ELR (cell line): ENCODE data around the gene IL24.
"Not testable (repeated sequence)": the region's sequence is repeated elsewhere in the genome, so short reads cannot be mapped to it uniquely, and the experiment has no call there.

Source experiments
- DNase-seq: peaks from one replicate; pipeline ENCODE4 v3.0.0-alpha.2; 2015; ENCODE audit warnings: low read depth

IL24 gene

DNA sequence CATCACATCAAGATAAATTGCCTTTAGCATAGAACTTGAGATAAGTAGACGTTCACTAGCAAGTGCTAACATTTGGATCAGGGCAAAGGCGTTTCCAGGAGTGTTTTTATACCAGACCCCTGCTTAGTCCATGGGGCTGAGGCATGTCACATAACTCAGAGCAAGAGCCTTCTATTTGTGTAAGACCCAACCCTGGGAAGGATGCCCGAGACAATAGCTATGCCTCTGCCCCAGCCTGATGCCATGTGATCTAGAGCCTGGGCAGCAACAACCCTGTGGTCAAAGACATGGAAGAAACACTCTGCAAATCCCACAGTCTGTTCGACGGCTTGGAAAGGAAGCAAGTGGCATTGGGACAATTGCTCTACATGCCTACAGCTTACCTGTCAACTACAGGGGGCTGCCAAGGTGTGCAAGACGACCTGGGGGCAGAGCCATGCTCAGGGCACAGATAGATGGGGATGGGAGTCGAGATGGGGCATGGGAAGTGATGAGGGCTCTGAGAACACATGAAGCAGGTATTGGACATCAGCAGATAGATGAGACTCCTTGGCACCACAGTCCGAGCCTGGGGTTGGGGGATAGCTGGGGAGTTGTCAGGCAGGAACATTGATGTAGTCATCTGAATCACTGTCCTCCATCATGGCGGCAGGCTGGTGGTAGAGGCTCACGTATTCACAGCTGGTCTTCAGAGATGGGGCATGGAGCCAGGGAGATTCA is 7.3 kb downstream of the IL24 start:
- no peak for DNase-seq

DNA sequence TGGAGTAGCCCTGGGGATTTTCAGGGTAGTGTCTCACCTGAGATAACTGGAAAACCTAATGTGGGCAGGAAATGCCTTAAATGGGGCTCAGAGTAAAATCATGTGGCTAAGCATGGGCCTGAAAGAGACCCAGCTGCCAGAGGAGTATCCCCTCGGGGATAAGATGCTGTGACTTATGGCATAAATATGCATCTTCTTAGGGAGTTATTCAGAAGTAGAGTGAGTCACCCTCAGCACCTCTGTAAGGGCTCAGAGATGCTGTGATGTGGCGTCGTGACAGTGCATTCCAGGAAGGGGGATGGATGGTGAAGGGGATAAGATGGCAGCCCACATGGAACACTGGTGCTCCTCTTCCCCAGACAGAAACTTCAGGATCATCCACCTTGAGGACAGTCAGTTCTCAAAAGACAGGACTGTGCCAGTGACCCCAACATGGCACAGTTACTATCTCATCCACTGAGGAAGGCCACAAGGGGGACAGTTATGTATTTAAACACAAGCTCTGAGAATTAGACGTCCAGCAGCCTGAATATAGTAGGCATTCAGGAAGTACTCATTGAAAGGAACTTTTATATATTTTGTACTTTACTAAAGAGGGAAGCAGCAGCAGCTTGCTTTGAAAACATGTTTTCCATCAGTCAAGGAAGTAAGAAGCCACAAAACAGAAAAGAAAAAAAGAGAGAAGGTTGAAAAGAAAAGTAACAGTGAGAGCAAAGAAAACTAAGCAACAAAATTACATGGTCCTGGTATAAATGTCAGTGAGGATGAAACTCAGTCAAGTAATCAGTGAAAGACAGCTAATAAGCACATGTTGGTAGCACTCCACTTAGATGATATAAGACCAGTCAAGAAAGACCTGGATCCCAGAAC is 8.3 kb downstream of the IL24 start:
- peak; percentile 100 for DNase-seq

DNA sequence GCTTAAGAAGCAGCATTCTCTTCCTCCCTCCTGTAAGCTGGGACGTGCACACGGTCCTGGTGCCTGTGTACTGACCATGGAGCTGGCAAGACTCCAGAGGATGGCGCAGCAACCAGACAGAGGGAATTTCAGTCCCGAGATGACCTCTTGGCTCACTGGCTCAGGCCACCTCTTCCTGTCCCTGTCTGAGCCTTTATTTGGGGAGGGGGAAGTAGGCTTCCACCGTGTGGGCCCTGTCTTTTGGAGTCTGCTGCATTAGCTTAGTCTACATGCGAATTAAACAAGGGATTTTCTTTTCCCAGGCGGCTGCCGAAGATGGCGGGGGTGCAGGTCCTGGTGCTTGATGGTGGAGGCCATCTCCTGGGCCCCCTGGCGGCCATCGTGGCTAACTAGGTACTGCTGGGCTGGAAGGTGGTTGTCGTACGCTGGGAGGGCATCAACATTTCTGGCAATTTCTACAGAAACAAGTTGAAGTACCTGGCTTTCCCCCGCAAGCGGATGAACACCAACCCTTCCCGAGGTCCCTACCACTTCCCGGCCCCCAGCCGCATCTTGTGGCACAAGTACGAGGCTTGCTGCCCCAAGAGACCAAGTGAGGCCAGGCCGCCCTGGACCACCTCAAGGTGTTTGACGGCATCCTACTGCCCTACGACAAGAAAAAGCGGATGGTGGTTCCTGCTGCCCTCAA is 10.2 kb downstream of the IL24 start:
- DNase-seq, result no peak

DNA sequence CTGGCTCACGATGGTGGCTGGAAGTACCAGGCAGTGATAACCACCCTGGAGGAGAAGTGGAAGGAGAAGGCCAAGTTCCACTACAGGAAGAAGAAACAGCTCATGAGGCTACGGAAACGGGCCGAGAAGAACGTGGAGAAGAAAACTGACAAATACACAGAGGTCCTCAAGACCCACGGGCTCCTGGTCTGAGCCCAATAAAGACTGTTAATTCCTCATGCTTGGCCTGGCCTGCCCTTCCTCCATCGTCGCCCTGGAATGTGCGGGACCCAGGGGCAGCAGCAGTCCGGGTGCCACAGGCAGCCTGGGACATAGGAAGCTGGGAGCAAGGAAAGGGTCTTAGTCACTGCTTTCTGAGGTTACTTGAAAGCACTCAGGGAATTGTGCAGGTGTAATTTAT is 10.8 kb downstream of the IL24 start:
- DNase-seq, result peak; percentile 36

DNA sequence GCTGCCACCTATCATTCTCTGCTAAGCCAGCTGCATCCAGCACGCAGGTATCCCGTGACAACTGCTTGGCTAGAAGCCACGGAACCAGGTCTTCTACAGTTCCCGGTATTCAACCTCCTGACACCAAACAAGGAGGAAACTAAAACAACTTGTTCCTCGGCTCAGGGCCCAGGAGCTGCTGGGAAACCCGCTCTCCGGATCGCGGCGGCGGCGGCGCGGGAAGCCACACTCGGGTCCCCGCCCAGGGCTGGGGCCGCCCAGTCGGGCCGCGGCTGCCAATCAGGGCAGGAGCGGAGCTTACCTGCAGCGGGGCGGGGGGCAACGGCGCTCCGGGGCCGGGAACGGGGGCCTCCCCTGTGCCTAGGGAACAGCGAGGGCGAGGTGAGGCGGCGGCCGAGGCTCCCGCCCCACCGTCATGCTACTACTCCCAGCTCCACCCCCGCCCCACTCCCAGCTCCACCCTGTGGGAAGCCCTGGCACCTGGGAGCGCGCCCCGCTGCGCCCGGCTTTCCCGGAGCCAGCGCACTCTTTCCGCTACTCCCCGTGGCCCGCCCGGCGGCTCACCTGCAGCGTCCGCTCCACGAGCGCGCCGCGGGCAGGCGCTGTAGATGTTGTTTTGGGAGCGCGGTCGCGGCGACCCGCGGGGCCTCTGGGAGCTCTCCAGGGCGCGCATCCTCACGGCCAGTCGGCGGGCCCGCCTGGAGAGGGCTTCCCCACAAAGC is 12.1 kb downstream of the IL24 start:
- DNase-seq, result peak; percentile 56

DNA sequence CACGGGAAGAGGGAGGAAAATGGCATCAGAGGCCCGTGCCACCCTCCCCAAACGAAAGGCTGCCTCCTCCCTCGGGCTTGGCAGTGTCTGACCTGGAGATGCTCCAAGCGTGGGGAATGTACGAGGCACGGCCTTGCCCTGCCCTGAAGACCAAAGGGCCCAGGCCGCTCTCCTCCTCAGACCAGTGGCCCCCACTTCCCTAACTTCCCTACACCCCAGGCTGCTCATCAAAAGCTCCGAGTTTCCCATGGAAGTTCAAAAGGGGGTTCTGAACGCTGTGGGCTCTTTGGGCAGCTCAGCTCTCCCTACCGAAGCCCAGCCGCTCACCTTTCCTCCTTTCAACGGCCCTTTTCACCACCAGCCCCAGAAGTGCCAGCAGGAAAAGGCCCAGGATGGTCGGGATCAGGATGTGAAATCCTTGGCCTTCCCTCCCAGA is 12.7 kb downstream of the IL24 start:
- DNase-seq, result no peak

DNA sequence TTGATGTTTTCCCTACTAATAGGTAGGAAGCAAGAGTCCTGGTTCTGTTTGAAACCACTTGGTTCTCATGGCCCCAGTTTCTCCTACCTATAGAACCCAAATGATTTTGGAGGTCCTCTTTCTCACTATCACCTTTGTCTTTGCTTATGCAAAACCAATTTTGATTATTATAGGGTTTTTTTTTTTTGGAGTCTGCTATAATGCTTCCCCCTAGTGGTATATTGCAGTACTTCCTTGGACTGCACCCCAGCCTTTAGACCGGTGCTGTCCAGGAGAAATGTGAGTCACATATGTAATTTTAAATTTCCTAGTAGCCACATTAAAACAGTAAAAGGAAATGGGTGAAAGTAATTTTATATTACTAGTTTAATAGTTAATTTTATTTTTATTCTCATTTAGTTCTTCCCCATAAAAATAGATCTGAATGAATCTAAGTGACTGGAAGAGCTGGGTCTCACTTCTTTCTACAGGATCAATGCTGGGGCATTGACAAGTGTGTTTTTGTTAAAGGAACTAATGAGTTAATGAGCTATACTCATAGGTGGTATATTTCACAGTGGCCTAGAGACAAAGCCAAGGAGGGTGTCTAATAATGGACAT is 13.9 kb downstream of the IL24 start:
- peak; percentile 82 for DNase-seq

DNA sequence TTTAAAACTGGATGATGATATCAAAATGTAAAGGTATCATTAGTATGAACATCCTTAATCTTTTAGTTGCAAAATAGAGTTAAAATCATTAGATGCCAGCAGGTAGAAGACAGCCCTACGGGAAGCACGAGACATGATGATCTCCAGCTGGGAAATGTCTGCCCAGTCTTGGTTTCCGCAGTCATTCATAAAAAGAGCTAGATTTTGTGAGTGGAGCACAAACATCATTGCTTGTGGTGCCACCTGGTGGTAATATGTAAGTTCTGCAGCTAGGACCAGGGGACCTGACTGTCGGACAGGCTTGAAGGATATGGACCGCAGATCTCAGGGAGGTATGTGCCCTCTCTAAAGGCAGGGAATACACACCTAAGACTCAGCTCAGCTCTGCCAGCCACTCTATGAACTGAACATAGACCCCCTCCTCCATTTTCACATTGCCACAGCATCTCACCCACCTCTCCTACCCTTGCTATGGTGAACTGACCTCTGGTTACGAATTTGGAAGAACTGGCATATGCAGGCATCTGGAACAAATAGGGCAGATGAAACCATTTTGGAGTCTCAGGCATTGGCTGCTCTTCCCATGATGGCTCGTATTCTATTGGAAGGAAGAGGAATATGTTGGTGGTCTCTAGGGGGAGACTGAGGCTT is 15.3 kb downstream of the IL24 start:
- DNase-seq, result peak; percentile 85

DNA sequence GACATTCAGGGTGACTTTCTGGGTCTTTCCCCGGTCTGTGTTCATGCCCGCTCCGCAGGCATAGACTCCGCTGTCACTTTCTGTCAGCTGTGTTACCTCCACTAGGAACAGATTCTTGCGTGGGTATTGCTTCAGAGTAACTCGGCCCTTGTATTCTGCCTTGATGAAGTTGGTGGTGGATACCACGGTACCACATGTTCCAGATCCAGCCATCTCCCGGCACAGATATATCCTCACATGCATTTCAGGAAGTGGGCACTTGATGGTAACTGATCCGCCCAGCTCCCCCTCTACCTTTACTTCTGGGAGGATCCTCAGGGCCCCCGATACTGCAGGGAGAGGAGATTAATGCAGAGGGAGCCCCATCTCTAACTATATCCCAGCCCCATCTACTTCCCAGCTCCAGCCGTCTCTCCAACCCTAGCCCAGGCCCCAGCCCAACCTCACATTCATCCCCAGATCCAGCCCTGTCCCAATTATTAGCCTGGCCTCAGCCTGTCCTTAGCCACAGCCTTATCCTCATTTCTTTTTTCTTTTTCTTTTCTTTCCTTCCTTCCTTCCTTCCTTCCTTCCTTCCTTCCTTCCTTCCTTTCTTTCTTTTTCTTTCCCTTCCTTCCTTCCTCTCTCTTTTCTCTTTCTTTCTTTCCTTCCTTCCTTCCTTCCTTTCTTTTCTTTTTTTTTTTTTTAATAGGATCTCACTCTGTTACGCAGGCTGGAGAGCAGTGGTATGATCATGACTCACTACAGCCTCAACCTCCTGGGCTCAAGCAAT is 16.7 kb downstream of the IL24 start:
- no peak for DNase-seq

DNA sequence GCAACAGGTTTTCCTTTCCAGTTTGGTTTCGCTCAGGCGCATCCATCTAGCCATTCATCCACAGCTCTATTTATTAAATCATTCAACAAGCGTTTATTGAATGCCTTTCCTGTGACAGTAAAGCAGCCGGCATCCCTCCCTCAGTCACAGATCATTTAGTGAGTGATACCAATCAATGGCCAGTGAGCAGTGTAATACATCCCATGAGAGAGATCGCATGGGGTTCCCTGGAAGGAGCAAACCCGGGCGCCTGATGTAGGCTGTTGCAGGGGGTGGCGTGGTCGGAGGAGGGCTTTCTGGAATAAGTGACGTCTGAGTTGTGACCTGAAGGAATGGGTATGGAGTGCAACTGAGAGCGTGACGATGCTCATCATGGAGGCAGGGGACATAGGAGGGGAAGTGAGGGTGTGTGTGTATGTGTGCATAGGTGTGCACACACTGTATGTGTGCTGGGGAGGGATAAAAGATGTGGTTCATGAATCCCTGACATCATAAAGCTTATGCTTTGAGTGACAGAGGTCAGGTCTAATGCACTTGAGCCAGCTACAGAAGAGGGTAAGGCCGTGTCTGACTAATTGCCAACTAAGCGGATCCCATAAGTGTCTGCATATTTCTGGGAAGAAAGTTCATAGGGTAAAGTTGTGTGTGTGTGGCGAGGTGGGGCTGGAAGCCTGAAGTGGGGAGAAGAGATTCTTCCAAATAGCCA is 17.9 kb downstream of the IL24 start:
- DNase-seq, result no peak

DNA sequence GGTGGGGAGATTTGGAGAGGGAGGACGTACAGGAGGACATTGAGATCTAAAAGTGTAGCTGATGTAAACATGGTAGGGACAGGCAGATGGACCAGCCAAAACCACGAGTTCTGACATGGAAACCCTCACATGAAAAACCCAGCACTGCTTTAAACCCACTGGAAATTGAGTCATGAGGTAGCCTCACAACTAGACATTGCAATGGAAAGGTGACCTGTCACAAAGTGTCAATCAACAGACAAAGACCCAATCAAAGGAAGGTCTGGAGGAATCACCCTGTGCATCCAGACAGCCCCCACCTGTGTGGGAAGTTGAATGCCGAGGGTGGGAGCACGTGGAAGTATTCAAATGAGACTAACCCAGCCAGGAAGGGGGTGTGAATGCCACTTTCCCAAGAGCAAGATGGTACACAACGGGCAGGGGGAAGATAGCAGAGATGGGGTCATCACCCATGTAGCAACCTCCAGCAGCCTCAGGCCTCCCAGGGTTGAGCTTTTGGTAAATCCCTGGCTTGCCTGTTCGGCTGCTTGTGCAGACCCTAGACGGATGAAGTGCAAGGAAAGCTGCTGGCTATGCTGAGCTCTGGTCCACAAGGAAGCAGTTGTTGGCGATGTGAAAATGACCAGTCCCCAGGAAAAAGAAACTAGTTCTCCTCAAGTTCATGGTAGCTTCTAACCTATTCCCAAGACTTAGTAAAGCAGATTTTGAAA is 18.9 kb downstream of the IL24 start:
- DNase-seq, result no peak

DNA sequence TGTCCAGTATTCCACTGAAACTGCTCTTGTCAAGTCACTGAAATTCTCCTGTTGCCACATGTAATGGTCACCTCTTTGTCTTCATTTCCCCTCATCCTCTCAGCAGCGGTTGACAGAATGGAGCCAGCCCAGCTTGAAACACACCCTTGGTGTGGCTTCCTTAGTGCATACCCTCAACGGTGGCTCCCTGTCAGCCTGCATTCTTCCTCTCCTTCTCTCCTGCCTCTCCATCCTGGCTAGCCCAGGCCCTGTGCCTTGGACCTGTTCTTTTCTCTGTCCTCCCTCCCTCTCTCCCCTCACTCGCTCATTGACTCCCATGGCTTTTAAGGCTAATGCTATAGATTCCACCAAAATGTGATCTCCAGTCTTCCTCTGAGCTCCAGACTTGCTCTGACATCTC is 20.8 kb downstream of the IL24 start:
- no peak for DNase-seq

DNA sequence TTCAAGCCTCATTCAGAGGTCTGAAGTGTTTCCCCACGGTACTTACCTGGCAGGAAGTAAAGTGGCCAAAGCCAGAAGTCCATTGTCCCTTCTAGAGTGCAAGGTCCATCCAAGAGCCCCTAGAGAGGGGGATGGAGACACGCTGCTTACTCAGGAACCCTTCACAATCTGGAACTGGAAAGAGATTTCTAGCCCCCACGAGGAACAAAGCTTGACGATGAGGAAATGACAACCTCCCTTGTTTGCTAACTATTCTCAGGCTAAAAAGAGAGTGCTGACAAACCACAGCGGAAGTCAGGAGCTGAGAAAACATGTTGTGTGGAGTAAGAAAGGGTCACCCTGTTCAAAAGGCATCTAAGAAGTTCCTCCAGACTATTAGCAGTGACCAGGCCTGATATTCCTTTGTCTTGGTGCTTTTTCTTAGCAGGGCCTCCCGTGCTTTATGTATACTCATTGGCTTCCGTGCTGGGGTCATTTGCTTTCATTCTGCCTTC is 24.6 kb downstream of the IL24 start, which contains the start of gene FCMR:
FCMR (minus strand) TSS at position 170 of the 494 bp plus-strand sequence; CDS start at position 83, 87 bp downstream.
- no peak for DNase-seq

DNA sequence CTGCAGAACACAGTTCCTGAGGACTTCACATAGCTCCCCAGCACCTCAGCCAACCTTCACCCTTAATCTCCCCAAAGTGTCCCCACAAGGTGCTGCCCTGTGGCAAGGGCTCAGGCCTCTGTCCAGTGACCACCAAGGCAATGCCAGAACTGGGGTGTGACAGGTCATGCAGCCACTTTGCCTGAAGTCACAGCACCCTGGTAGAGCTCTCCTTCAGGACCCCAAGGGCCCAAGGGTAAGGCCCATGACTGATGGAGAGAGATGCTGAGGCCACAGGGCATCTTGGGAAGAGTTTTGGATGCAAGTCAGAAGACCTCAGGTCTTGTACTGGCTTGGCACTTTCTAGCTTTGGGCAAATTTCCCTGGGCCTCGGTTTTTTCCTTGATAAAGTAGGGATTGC is 25.3 kb downstream of the IL24 start:
- no peak for DNase-seq

DNA sequence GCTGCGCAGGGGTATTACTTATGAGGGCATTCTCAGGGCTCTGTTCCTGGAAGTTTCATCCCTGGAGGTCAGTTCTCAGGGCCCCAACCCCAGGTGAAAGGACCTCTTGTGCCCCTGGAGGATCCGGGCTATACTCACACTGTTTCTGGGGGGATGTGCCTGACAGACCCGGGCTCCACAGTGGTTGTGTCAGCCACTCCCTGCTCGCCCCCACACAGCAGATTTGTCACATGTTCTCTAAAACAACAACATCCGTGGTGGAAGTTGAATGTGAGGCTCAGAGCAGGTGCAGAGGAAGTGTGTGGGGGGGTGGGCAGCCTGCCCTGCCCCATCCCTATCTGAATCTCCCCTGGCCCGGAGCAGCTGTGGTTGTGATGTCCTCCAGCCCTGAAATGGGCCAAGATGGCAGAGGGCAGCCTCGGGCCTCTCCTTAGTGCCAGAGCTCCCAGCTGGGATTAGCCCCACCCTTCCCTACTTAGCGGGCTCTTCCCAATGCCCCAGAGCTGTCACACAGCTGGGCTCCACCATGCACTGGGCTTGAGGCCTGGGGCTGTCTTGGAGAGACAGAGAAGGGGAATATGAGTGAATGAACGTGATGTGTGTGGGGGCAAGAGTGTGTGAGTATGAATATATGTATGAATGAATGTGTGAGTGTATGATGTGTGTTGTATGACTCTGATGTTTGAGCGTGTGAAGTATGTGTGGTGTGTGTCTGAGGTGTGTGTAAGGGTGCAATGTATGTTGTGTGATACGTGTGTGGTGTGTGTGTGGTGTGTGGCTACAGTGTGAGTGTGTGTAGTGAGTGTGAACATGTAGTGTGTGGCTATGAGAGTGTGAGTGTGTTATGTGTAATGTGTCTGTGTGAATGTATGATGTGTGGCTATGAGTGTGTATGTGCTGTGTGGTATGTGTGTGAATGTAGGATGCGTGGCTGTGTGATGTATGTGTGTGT is 26.0 kb downstream of the IL24 start:
- no peak for DNase-seq

DNA sequence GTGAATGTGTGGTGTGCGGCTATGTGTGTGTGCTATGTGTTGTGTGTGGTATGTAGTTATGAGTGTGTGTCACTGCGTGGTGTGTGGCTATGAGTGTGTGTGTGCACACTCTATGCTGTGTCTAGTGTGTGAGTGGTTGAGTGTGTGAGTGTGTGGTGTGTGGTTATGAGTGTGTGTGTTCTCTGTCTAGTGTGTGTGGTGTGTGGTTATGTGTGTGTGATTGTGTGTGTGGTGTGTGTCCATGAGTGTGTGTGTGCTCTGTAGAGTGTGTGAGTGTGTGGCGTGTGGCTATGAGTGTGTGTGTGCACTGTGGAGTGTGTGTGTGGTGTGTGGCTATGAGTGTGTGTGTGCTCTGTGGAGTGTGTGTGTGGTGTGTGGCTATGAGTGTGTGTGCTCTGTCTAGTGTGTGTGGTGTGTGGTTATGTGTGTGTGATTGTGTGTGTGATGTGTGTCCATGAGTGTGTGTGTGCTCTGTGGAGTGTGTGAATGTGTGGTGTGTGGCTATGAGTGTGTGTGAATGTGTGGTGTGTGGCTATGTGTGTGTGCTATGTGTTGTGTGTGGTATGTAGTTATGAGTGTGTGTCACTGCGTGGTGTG is 26.8 kb downstream of the IL24 start:
- DNase-seq, result not testable (repeated sequence)

DNA sequence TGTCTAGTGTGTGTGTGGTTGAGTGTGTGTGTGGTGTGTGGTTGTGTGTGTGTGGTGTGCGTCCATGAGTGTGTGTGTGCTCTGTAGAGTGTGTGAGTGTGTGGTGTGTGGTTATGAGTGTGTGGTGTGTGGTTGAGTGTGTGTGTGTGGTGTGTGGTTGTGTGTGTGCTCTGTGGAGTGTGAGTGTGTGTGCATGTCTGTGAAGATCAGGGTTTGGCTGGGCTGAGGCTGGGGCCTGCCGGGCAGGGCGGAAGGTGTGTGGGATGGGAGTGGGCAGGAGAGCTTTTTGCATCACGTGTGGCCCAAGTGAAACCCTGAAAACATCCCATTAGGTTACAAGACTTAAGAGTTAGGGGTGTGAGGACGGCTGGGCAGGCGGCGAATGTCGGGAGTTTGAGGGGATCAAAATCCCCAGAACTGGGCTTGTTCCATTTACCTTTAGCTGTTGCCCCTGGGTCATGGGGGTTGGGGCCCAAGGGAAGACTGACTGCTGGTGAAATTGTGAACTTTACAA is 27.4 kb downstream of the IL24 start:
- DNase-seq, result no peak
